ENCODE measurements around the gene HABP2. TPM values are rescaled to one million over a fixed set of nuclear protein-coding genes. Genes with fewer than 3 reads are reported as not detected.

HABP2 gene
- total RNA-seq, 1 donor from 2014 or later, result not detected

GRCh38 chr10:113522460-113522859 is 30.4 kb upstream of the HABP2 start:
- TF ChIP-seq CTCF (conservative IDR thresholded peaks at IDR 0.05), result no peak
- H3K27ac Mint-ChIP-seq (ENCODE audit: unreplicated experiment), result no peak overlapping the region
- no peak for DNase-seq (ENCODE audit: low read depth, low spot score)
- no peaks in the 10 kb centered on the region for H3K36me3 Mint-ChIP-seq (ENCODE audit: low read depth)
- H3K4me3 Mint-ChIP-seq, result no peak overlapping the region
- no peaks in the 10 kb centered on the region for H3K27me3 Mint-ChIP-seq (ENCODE audit: low read depth)
- peaks cover 15% of the 10 kb centered on the region for H3K4me1 Mint-ChIP-seq
- no peaks in the 10 kb centered on the region for H3K9me3 Mint-ChIP-seq

- H3K27ac Mint-ChIP-seq (ENCODE audit: unreplicated experiment), result no peak overlapping the region
- H3K9me3 Mint-ChIP-seq, result no peaks in the 10 kb centered on the region
- no peaks in the 10 kb centered on the region for H3K36me3 Mint-ChIP-seq (ENCODE audit: low read depth)
- no peak for DNase-seq (ENCODE audit: low read depth, low spot score)
- no peaks in the 10 kb centered on the region for H3K27me3 Mint-ChIP-seq (ENCODE audit: low read depth)
- no peak for TF ChIP-seq CTCF (conservative IDR thresholded peaks at IDR 0.05)
- peaks cover 15% of the 10 kb centered on the region for H3K4me1 Mint-ChIP-seq
- H3K4me3 Mint-ChIP-seq, result no peak overlapping the region
Measured at GRCh38 chr10:113523071-113523470, 29.8 kb upstream of the HABP2 start.

GRCh38 chr10:113523628-113524027 is 29.2 kb upstream of the HABP2 start:
- Mint-ChIP-seq H3K27ac (ENCODE audit: unreplicated experiment) (no peak overlapping the region), H3K27me3 (ENCODE audit: low read depth) (no peaks in the 10 kb centered on the region), H3K4me1 (peaks cover 15% of the 10 kb centered on the region), H3K36me3 (ENCODE audit: low read depth) (no peaks in the 10 kb centered on the region), H3K9me3 (no peaks in the 10 kb centered on the region), H3K4me3 (no peak overlapping the region)
- TF ChIP-seq CTCF (conservative IDR thresholded peaks at IDR 0.05), result no peak
- no peak for DNase-seq (ENCODE audit: low read depth, low spot score)

GRCh38 chr10:113524120-113524519 is 28.7 kb upstream of the HABP2 start:
- Mint-ChIP-seq H3K4me3 (no peak overlapping the region), H3K27ac (ENCODE audit: unreplicated experiment) (no peak overlapping the region), H3K36me3 (ENCODE audit: low read depth) (no peaks in the 10 kb centered on the region), H3K9me3 (no peaks in the 10 kb centered on the region), H3K4me1 (peaks cover 15% of the 10 kb centered on the region), H3K27me3 (ENCODE audit: low read depth) (no peaks in the 10 kb centered on the region)
- TF ChIP-seq CTCF (conservative IDR thresholded peaks at IDR 0.05), result no peak
- DNase-seq (ENCODE audit: low read depth, low spot score), result no peak

GRCh38 chr10:113524539-113525490 is 28.0 kb upstream of the HABP2 start:
- no peak overlapping the region for H3K27ac Mint-ChIP-seq (ENCODE audit: unreplicated experiment)
- H3K9me3 Mint-ChIP-seq, result no peaks in the 10 kb centered on the region
- H3K36me3 Mint-ChIP-seq (ENCODE audit: low read depth), result no peaks in the 10 kb centered on the region
- no peak for DNase-seq (ENCODE audit: low read depth, low spot score)
- TF ChIP-seq CTCF (conservative IDR thresholded peaks at IDR 0.05), result no peak
- peaks cover 15% of the 10 kb centered on the region for H3K4me1 Mint-ChIP-seq
- no peak overlapping the region for H3K4me3 Mint-ChIP-seq
- H3K27me3 Mint-ChIP-seq (ENCODE audit: low read depth), result no peaks in the 10 kb centered on the region
